Sigmoid colon (tissue), 7 donors: ENCODE data around the gene SERINC3. TPM values are rescaled to one million over a fixed set of nuclear protein-coding genes. Genes with fewer than 3 reads are reported as not detected.
"Not testable (repeated sequence)": the region's sequence is repeated elsewhere in the genome, so short reads cannot be mapped to it uniquely, and the experiment has no call there.

Source experiments
- DNase-seq: peaks from one replicate; pipeline ENCODE4 v3.0.0-alpha.2; 2019
- H3K27ac ChIP-seq, 4 donors: fragments of 200-600 bp; sonication (generic); one replicate each; pipeline ENCODE4 v1.5.1; 2016 to 2019; ENCODE audit warnings: mild to moderate bottlenecking in 1 of 4
- H3K27me3 ChIP-seq, 3 donors: fragments of 200-600 bp; sonication (generic); one replicate each; pipeline ENCODE4 v1.5.1; 2019; ENCODE audit warnings: mild to moderate bottlenecking in 1 of 3
- H3K36me3 ChIP-seq, 4 donors: fragments of 200-600 bp; sonication (generic); one replicate each; pipeline ENCODE4 v1.5.1; 2016 to 2019
- H3K4me1 ChIP-seq, 4 donors: fragments of 200-600 bp; sonication (generic); one replicate each; pipeline ENCODE4 v1.5.1; 2017 to 2019
- H3K4me3 ChIP-seq, 4 donors: fragments of 200-600 bp; sonication (generic); one replicate each; pipeline ENCODE4 v1.5.1; 2017 to 2019; ENCODE audit warnings: mild to moderate bottlenecking in 2 of 4, moderate library complexity in 1 of 4
- H3K9me3 ChIP-seq, 4 donors: fragments of 200-600 bp in 3 of 4; sonication (generic) in 3 of 4; one replicate each; pipeline versions ENCODE4 v1.5.1 to v1.6.1; 2013 to 2019
- CTCF ChIP-seq, 4 experiments: fragments of 450-650 bp in 3 of 4; fragments of 200-600 bp in 1 of 4; IDR thresholded peaks; one replicate each; pipeline ENCODE4 v1.5.1; 2016 to 2019; ENCODE audit warnings: antibody characterized with exemption in 4 of 4, mild to moderate bottlenecking in 3 of 4, moderate library complexity in 2 of 4
- EP300 ChIP-seq, 4 donors: sonication (generic); formaldehyde crosslinking; IDR thresholded peaks; one replicate each; pipeline ENCODE4 v1.6.1; 2017; ENCODE audit warnings: antibody characterized with exemption in 4 of 4
- POLR2A ChIP-seq, 2 donors: fragments of 450-650 bp; IDR thresholded peaks; one replicate each; pipeline ENCODE4 v1.6.1; 2016; ENCODE audit warnings: antibody characterized with exemption in 2 of 2, mild to moderate bottlenecking in 2 of 2, moderate library complexity in 2 of 2
- POLR2AphosphoS5 ChIP-seq, 4 donors: sonication (generic); formaldehyde crosslinking; IDR thresholded peaks; one replicate each; pipeline ENCODE4 v1.6.1; 2017; ENCODE audit warnings: antibody characterized with exemption in 4 of 4
- WGBS, 2 donors: extraction: QIAGEN DNeasy Blood & Tissue Kit; methylation state at CpG; one replicate each; pipeline ENCODE4 v1.1.7; 2013; 5-methylcytosine and 5-hydroxymethylcytosine counted together
- intact Hi-C: fragments of 100-400 bp; cut with DNase I; formaldehyde crosslinking; loops from one replicate; pipeline ENCODE4 v1.15.1; 2023
- polyA plus RNA-seq, 3 donors: library from polyadenylated mRNA; stranded (reverse); fragments of 200-250 nt; gene quantifications; one replicate each; pipeline ENCODE4 v1.2.3, GENCODE V29; 2013
- total RNA-seq, 4 donors: library from RNA; depleted of rRNA; stranded (reverse); fragments of >200 nt; gene quantifications; one replicate each; pipeline ENCODE4 v1.1.0, GENCODE V29; 2016
- donor health status: healthy with polysubstance abuse.
- donor health status: Bipolar disorder and iron deficiency.
- donor health status: healthy.

Gene SERINC3
- total and polyA plus RNA-seq, 7 donors: 11.1 to 112 (median 75.9) TPM

GRCh38 chr20:44478206-44478605 lies 43.7 kb downstream of the SERINC3 start:
- 86 to 89% methylated on average over 6 of the region's 6 CpGs for WGBS, 2 donors
- H3K4me1 ChIP-seq: peaks cover 0 to 20% (median 14%) of the 10 kb centered on the region in 4 donors
- DNase-seq: no peak
- no peak for TF ChIP-seq POLR2A (IDR thresholded peaks at IDR 0.05)
- no peak for TF ChIP-seq CTCF (IDR thresholded peaks at IDR 0.05)
- TF ChIP-seq POLR2AphosphoS5 (IDR thresholded peaks at IDR 0.05): no peak
- no peak for TF ChIP-seq EP300 (IDR thresholded peaks at IDR 0.05)
- H3K36me3 ChIP-seq: peaks cover 0 to 35% (median 2%) of the 10 kb centered on the region in 4 donors
- intact Hi-C loops: loop anchor here (1.0 to 10.0 kb wide), 4 partner anchors 41 to 487 kb away; partner anchors contain the start of genes OSER1, STK4, TOMM34 and YWHAB
- no peaks in the 10 kb centered on the region for H3K27me3 ChIP-seq
- H3K27ac ChIP-seq: no peak overlapping the region
- no peaks in the 10 kb centered on the region for H3K9me3 ChIP-seq
- H3K4me3 ChIP-seq: no peak overlapping the region

- peak overlapping the region in 3 of 4 donors; percentile 86 to 94 (median 91) for H3K27ac ChIP-seq
- H3K27me3 ChIP-seq: no peaks in the 10 kb centered on the region
- peaks cover 0 to 20% (median 14%) of the 10 kb centered on the region in 4 donors for H3K4me1 ChIP-seq
- WGBS, 2 donors: 83 to 94% methylated on average over 3 of the region's 3 CpGs
- intact Hi-C loops: loop anchor here (5.0 to 10.0 kb wide), 3 partner anchors 262 to 488 kb away; partner anchors contain the start of genes OSER1, STK4, TOMM34 and YWHAB
- TF ChIP-seq EP300 (IDR thresholded peaks at IDR 0.05) (no peak), POLR2A (IDR thresholded peaks at IDR 0.05) (no peak), POLR2AphosphoS5 (IDR thresholded peaks at IDR 0.05) (no peak), CTCF (IDR thresholded peaks at IDR 0.05) (no peak)
- no peaks in the 10 kb centered on the region for H3K9me3 ChIP-seq
- no peak overlapping the region for H3K4me3 ChIP-seq
- H3K36me3 ChIP-seq: peaks cover 0 to 26% (median 2%) of the 10 kb centered on the region in 4 donors
- no peak for DNase-seq
These were observed 44.7 kb downstream of the SERINC3 start for GRCh38 chr20:44477151-44477550.

- TF ChIP-seq POLR2AphosphoS5 (IDR thresholded peaks at IDR 0.05) (peak; percentile 99 to 100 (median 100)), POLR2A (IDR thresholded peaks at IDR 0.05) (peak; percentile 95 to 99), CTCF (IDR thresholded peaks at IDR 0.05) (peak in 2 of 4 experiments; percentile 10 to 41), EP300 (IDR thresholded peaks at IDR 0.05) (no peak)
- intact Hi-C loops: loop anchor here (2.0 to 10.0 kb wide), 4 partner anchors 135 to 489 kb away; partner anchors contain the start of genes OSER1, STK4, TOMM34 and YWHAB
- H3K9me3 ChIP-seq: no peaks in the 10 kb centered on the region
- H3K27ac ChIP-seq: peak within 1 kb of the TSS; percentile 86 to 94 (median 92)
- H3K4me3 ChIP-seq: peak within 1 kb of the TSS; percentile 60 to 83 (median 76)
- H3K4me1 ChIP-seq: peaks cover 0 to 20% (median 14%) of the 10 kb centered on the region in 4 donors
- WGBS, 2 donors: 1 to 2% methylated on average over 55 of the region's 55 CpGs
- DNase-seq: peak; percentile 95
- H3K27me3 ChIP-seq: peaks cover 0 to 3% (median 0%) of the 10 kb centered on the region in 3 donors
- peaks cover 0 to 14% (median 0%) of the 10 kb centered on the region in 4 donors for H3K36me3 ChIP-seq
These were observed 45.9 kb downstream of the SERINC3 start, which contains the start of gene TTPAL for GRCh38 chr20:44475694-44476560. Gene TTPAL (plus strand): TSS chr20:44475874. CDS start chr20:44480000, 4,126 bp downstream.

- Histone ChIP-seq H3K27ac (peak overlapping the region; percentile 86 to 94 (median 92)), H3K36me3 (peaks cover 0 to 8% (median 0%) of the 10 kb centered on the region in 4 donors), H3K4me3 (peak overlapping the region; percentile 60 to 83 (median 76)), H3K27me3 (peaks cover 0 to 3% (median 0%) of the 10 kb centered on the region in 3 donors), H3K4me1 (peaks cover 0 to 20% (median 14%) of the 10 kb centered on the region in 4 donors), H3K9me3 (no peaks in the 10 kb centered on the region)
- DNase-seq: no peak
- WGBS, 2 donors: 17 to 26% methylated on average over 2 of the region's 2 CpGs
- intact Hi-C loops: loop anchor here (2.0 to 10.0 kb wide), 4 partner anchors 135 to 489 kb away; partner anchors contain the start of genes OSER1, STK4, TOMM34 and YWHAB
- no peak for TF ChIP-seq POLR2A (IDR thresholded peaks at IDR 0.05)
- TF ChIP-seq POLR2AphosphoS5 (IDR thresholded peaks at IDR 0.05): no peak
- TF ChIP-seq CTCF (IDR thresholded peaks at IDR 0.05): no peak
- no peak for TF ChIP-seq EP300 (IDR thresholded peaks at IDR 0.05)
These were observed 46.5 kb downstream of the SERINC3 start for GRCh38 chr20:44475372-44475693.

- not testable (repeated sequence) for H3K27ac ChIP-seq
- WGBS, 2 donors: 77 to 87% methylated on average over 9 of the region's 9 CpGs
- intact Hi-C loops: loop anchor here (10.0 kb wide), 2 partner anchors 257 to 493 kb away; partner anchors contain the start of genes OSER1, STK4 and TOMM34
These were observed 49.6 kb downstream of the SERINC3 start for GRCh38 chr20:44472283-44472682.

More at GRCh38 chr20:44472283-44472682, 49.6 kb downstream of the SERINC3 start:
- not testable (repeated sequence) for H3K36me3 ChIP-seq, H3K4me3 ChIP-seq, H3K9me3 ChIP-seq, H3K27me3 ChIP-seq, DNase-seq
- peaks cover 0 to 20% (median 14%) of the 10 kb centered on the region in 4 donors for H3K4me1 ChIP-seq
